Mesenchymal stem cell (in vitro differentiated cells and primary cell): Measurements from ENCODE around the gene CEMIP.

Source experiments
- DNase-seq: peaks from one replicate; pipeline ENCODE4 v3.0.0-alpha.2; 2013
- H2AFZ ChIP-seq: one replicate; pipeline ENCODE4 v1.6.1; 2013; ENCODE audit warnings: low read depth, mild to moderate bottlenecking, control low read depth, inconsistent platforms, low read length, moderate library complexity
- H2AK5ac ChIP-seq: 2 replicates; pipeline ENCODE4 v1.6.1; 2013; ENCODE audit warnings: low read length, moderate library complexity, mild to moderate bottlenecking, inconsistent platforms; ENCODE audit not compliant: severe bottlenecking
- H2BK120ac ChIP-seq: one replicate; pipeline ENCODE4 v1.6.1; 2013; ENCODE audit warnings: low read depth, mild to moderate bottlenecking, inconsistent platforms, low read length, moderate library complexity
- H2BK12ac ChIP-seq, 2 experiments: one replicate each; pipeline ENCODE4 v1.6.1; 2013; ENCODE audit warnings: inconsistent platforms in 2 of 2, low read length in 2 of 2, mild to moderate bottlenecking in 2 of 2, moderate library complexity in 2 of 2, control low read depth in 1 of 2
- H2BK15ac ChIP-seq: one replicate; pipeline ENCODE4 v1.6.1; 2013; ENCODE audit warnings: mild to moderate bottlenecking, low read depth, inconsistent platforms; ENCODE audit not compliant: poor library complexity, severe bottlenecking
- H2BK5ac ChIP-seq: 2 replicates; pipeline ENCODE4 v1.6.1; 2013; ENCODE audit warnings: low read depth, mild to moderate bottlenecking, low read length, control low read depth, inconsistent platforms; ENCODE audit not compliant: poor library complexity, severe bottlenecking
- H3K14ac ChIP-seq, 2 experiments: one replicate each; pipeline ENCODE4 v1.6.1; 2013; ENCODE audit warnings: inconsistent platforms in 2 of 2, low read length in 2 of 2, control low read depth in 1 of 2, mild to moderate bottlenecking in 1 of 2, moderate library complexity in 1 of 2
- H3K18ac ChIP-seq, 2 experiments: one replicate each; pipeline ENCODE4 v1.6.1; 2013; ENCODE audit warnings: inconsistent platforms in 2 of 2, low read length in 2 of 2, control low read depth in 1 of 2, low read depth in 1 of 2, mild to moderate bottlenecking in 1 of 2
- H3K23ac ChIP-seq, 2 experiments: one replicate each; pipeline ENCODE4 v1.6.1; 2013; ENCODE audit warnings: inconsistent platforms in 2 of 2, low read length in 2 of 2, mild to moderate bottlenecking in 2 of 2, moderate library complexity in 2 of 2, control low read depth in 1 of 2
- H3K27ac ChIP-seq: 2 replicates; pipeline ENCODE4 v1.5.1; 2013; ENCODE audit warnings: mild to moderate bottlenecking, moderate library complexity, low read length, control low read depth, inconsistent platforms; ENCODE audit not compliant: poor library complexity, severe bottlenecking
- H3K27me3 ChIP-seq, 2 experiments: 2 replicates each; pipeline versions ENCODE4 v1.6.1 to v1.7.0; 2013; ENCODE audit warnings: low read length in 2 of 2, mild to moderate bottlenecking in 2 of 2, moderate library complexity in 2 of 2, control low read depth in 1 of 2, inconsistent platforms in 1 of 2; ENCODE audit not compliant: control insufficient read depth in 1 of 2, insufficient read depth in 1 of 2
- H3K36me3 ChIP-seq, 2 experiments: 2 replicates each; pipeline versions ENCODE4 v1.6.1 to v1.7.0; 2013; ENCODE audit warnings: low read length in 2 of 2, control low read depth in 1 of 2, inconsistent platforms in 1 of 2, low read depth in 1 of 2, mild to moderate bottlenecking in 1 of 2; ENCODE audit not compliant: insufficient read depth in 2 of 2, control insufficient read depth in 1 of 2
- H3K4ac ChIP-seq, 2 experiments: one replicate each; pipeline ENCODE4 v1.6.1; 2013; ENCODE audit warnings: inconsistent platforms in 2 of 2, low read length in 2 of 2, mild to moderate bottlenecking in 2 of 2, moderate library complexity in 2 of 2, control low read depth in 1 of 2, low read depth in 1 of 2
- H3K4me1 ChIP-seq: 2 replicates; pipeline ENCODE4 v1.6.1; 2013; ENCODE audit warnings: low read depth, low read length, control low read depth; ENCODE audit not compliant: control insufficient read depth, insufficient read depth
- H3K4me2 ChIP-seq: 2 replicates; pipeline ENCODE4 v1.6.1; 2013; ENCODE audit warnings: low read length, mild to moderate bottlenecking, inconsistent platforms; ENCODE audit not compliant: poor library complexity, severe bottlenecking
- H3K4me3 ChIP-seq, 2 experiments: 2 replicates each; pipeline versions ENCODE4 v1.5.1 to v1.7.0; 2013; ENCODE audit warnings: low read length in 2 of 2, mild to moderate bottlenecking in 2 of 2, control low read depth in 1 of 2, low read depth in 1 of 2; ENCODE audit not compliant: insufficient read depth in 1 of 2
- H3K79me1 ChIP-seq: replicated peaks from 2 replicates; pipeline ENCODE4 v1.6.1; 2013; ENCODE audit warnings: mild to moderate bottlenecking, control low read depth, low read length, inconsistent platforms; ENCODE audit not compliant: poor library complexity, severe bottlenecking
- H3K9ac ChIP-seq: 2 replicates; pipeline ENCODE4 v1.7.0; 2013; ENCODE audit warnings: mild to moderate bottlenecking, low read length, moderate library complexity
- H3K9me3 ChIP-seq: 2 replicates; pipeline ENCODE4 v1.7.0; 2013; ENCODE audit warnings: mild to moderate bottlenecking, low read length; ENCODE audit not compliant: control insufficient read depth
- H4K8ac ChIP-seq: one replicate; pipeline ENCODE4 v1.6.1; 2013; ENCODE audit warnings: inconsistent platforms, mild to moderate bottlenecking, low read length, moderate library complexity
- H4K91ac ChIP-seq: one replicate; pipeline ENCODE4 v1.6.1; 2013; ENCODE audit warnings: mild to moderate bottlenecking, low read length, inconsistent platforms
- WGBS: methylation state at CpG from one replicate; pipeline ENCODE4 v1.1.7; 2013; ENCODE audit warnings: mixed read lengths; 5-methylcytosine and 5-hydroxymethylcytosine counted together

Gene CEMIP

GRCh38 chr15:80967991-80968510, 188.9 kb downstream of the CEMIP start:
- H2BK5ac ChIP-seq: no peak overlapping the region
- H3K36me3 ChIP-seq: peaks cover 6 to 31% of the 10 kb centered on the region in 2 experiments
- peak overlapping the region; percentile 99 for H2AK5ac ChIP-seq
- H3K27ac ChIP-seq: peak overlapping the region; percentile 71
- no peak overlapping the region for H3K4me3 ChIP-seq
- no peak overlapping the region for H2BK15ac ChIP-seq
- no peaks in the 10 kb centered on the region for H3K9me3 ChIP-seq
- no peak overlapping the region for H3K9ac ChIP-seq
- H3K23ac ChIP-seq: no peak overlapping the region
- H3K4me1 ChIP-seq: peaks cover 15% of the 10 kb centered on the region
- H3K4me2 ChIP-seq: no peak overlapping the region
- H3K79me1 ChIP-seq: peaks cover 12% of the 10 kb centered on the region
- peak overlapping the region; percentile 44 for H2BK120ac ChIP-seq
- H2AFZ ChIP-seq: no peak overlapping the region
- no peak for DNase-seq
- H3K18ac ChIP-seq: no peak overlapping the region
- no peak overlapping the region for H4K91ac ChIP-seq
- no peak overlapping the region for H4K8ac ChIP-seq
- H2BK12ac ChIP-seq: peak overlapping the region in 1 of 2 experiments; percentile 19
- no peak overlapping the region for H3K4ac ChIP-seq
- H3K14ac ChIP-seq: no peak overlapping the region
- no peaks in the 10 kb centered on the region for H3K27me3 ChIP-seq
- WGBS: 95% methylated on average over 4 of the region's 4 CpGs

- Histone ChIP-seq H2BK5ac (no peak overlapping the region), H3K23ac (no peak overlapping the region), H3K79me1 (peaks cover 17% of the 10 kb centered on the region), H3K4me2 (no peak overlapping the region), H3K9me3 (no peaks in the 10 kb centered on the region), H2AFZ (no peak overlapping the region), H3K27me3 (no peaks in the 10 kb centered on the region), H2AK5ac (no peak overlapping the region), H2BK15ac (no peak overlapping the region), H3K4me3 (no peak overlapping the region), H3K27ac (no peak overlapping the region), H4K8ac (no peak overlapping the region), H2BK120ac (no peak overlapping the region), H4K91ac (no peak overlapping the region), H3K14ac (no peak overlapping the region), H3K36me3 (peaks cover 8 to 31% of the 10 kb centered on the region in 2 experiments), H3K4me1 (peaks cover 15% of the 10 kb centered on the region), H2BK12ac (no peak overlapping the region), H3K18ac (no peak overlapping the region), H3K9ac (no peak overlapping the region), H3K4ac (no peak overlapping the region)
- no peak for DNase-seq
- WGBS: 81% methylated on average over 7 of the region's 7 CpGs
These were observed 190.1 kb downstream of the CEMIP start for GRCh38 chr15:80969316-80969715.

- Histone ChIP-seq H4K91ac (no peak overlapping the region), H3K4me1 (peaks cover 15% of the 10 kb centered on the region), H3K4ac (no peak overlapping the region), H2BK15ac (no peak overlapping the region), H4K8ac (no peak overlapping the region), H2BK120ac (no peak overlapping the region), H3K9ac (no peak overlapping the region), H2BK12ac (no peak overlapping the region), H2AFZ (no peak overlapping the region), H3K14ac (no peak overlapping the region), H2AK5ac (no peak overlapping the region), H3K27me3 (no peaks in the 10 kb centered on the region), H3K27ac (no peak overlapping the region), H3K4me2 (no peak overlapping the region), H3K36me3 (peaks cover 8 to 31% of the 10 kb centered on the region in 2 experiments), H3K18ac (no peak overlapping the region), H3K79me1 (peaks cover 19% of the 10 kb centered on the region), H2BK5ac (no peak overlapping the region), H3K9me3 (no peaks in the 10 kb centered on the region), H3K4me3 (no peak overlapping the region), H3K23ac (no peak overlapping the region)
- peak; percentile 59 for DNase-seq
- 65% methylated on average over 8 of the region's 12 CpGs for WGBS
These were observed 191.0 kb downstream of the CEMIP start for GRCh38 chr15:80970018-80970657.

GRCh38 chr15:80970658-80971057, 191.5 kb downstream of the CEMIP start:
- Histone ChIP-seq H3K27me3 (no peaks in the 10 kb centered on the region), H2AK5ac (no peak overlapping the region), H3K18ac (no peak overlapping the region), H3K4me2 (no peak overlapping the region), H3K23ac (no peak overlapping the region), H3K4me3 (no peak overlapping the region), H3K36me3 (peaks cover 8 to 31% of the 10 kb centered on the region in 2 experiments), H3K27ac (no peak overlapping the region), H4K8ac (no peak overlapping the region), H4K91ac (no peak overlapping the region), H3K4me1 (peaks cover 15% of the 10 kb centered on the region), H2BK15ac (no peak overlapping the region), H2BK120ac (no peak overlapping the region), H3K14ac (no peak overlapping the region), H3K79me1 (peaks cover 21% of the 10 kb centered on the region), H2BK12ac (no peak overlapping the region), H3K9me3 (no peaks in the 10 kb centered on the region), H2AFZ (no peak overlapping the region), H3K4ac (no peak overlapping the region), H2BK5ac (no peak overlapping the region), H3K9ac (no peak overlapping the region)
- DNase-seq: no peak
- 73% methylated on average over 3 of the region's 3 CpGs for WGBS
